Measurements from ENCODE around the gene SURF2.
A peak's percentile ranks its signal among the peaks of the same experiment; 100 is the strongest.
"Not testable (repeated sequence)": the region's sequence is repeated elsewhere in the genome, so short reads cannot be mapped to it uniquely, and the experiment has no call there.

SURF2 gene

GRCh38 chr9:133390713-133391112 is 34.4 kb downstream of the SURF2 start:
- H3K4me3 ChIP-seq (ENCODE audit: low read depth, low read length), result no peak overlapping the region
- in situ Hi-C loops (cut with HindIII; ENCODE audit: low sequenced_read_pairs), result no loop called here
- TF ChIP-seq CTCF (IDR thresholded peaks at IDR 0.05; ENCODE audit: low read depth, low read length, missing control alignments), result no peak
- DNase-seq (ENCODE audit: low read depth), result no peak

DNA sequence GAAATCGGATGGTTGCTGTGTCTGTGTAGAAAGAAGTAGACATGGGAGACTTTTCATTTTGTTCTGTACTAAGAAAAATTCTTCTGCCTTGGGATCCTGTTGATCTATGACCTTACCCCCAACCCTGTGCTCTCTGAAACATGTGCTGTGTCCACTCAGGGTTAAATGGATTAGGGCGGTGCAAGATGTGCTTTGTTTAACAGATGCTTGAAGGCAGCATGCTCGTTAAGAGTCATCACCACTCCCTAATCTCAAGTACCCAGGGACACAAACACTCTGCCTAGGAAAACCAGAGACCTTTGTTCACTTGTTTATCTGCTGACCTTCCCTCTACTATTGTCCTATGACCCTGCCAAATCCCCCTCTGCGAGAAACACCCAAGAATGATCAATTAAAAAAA is 35.1 kb downstream of the SURF2 start:
- DNase-seq (ENCODE audit: low read depth); in situ Hi-C loops (cut with HindIII; ENCODE audit: low sequenced_read_pairs); H3K4me3 ChIP-seq (ENCODE audit: low read depth, low read length): not testable (repeated sequence)

DNA sequence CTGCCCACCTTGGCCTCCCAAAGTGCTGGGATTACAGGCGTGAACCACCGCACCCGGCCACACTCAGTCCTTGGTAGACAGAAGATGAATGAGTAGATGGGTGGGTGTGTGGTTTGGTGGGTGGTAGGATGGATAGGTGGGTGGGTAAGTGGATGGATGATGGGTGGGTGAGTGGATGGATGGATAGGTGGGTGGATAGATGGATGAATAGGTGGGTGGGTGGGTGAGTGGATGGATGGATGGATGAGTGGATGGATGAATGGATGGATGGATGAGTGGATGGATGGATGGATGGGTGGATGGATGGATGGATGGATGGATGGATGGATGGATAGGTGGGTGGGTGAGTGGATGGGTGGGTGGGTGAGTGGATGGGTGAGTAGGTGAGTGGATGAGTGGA is 36.0 kb downstream of the SURF2 start:
- in situ Hi-C loops (cut with HindIII; ENCODE audit: low sequenced_read_pairs); DNase-seq (ENCODE audit: low read depth); H3K4me3 ChIP-seq (ENCODE audit: low read depth, low read length): not testable (repeated sequence)

GRCh38 chr9:133393399-133393798 is 37.0 kb downstream of the SURF2 start:
- TF ChIP-seq CTCF (IDR thresholded peaks at IDR 0.05; ENCODE audit: low read depth, low read length, missing control alignments), result no peak
- in situ Hi-C loops (cut with HindIII; ENCODE audit: low sequenced_read_pairs), result no loop called here
- no peak for DNase-seq (ENCODE audit: low read depth)
- no peak overlapping the region for H3K4me3 ChIP-seq (ENCODE audit: low read depth, low read length)

GRCh38 chr9:133394687-133395271 is 38.4 kb downstream of the SURF2 start:
- no peak overlapping the region for H3K4me3 ChIP-seq (ENCODE audit: low read depth, low read length)
- TF ChIP-seq CTCF (IDR thresholded peaks at IDR 0.05; ENCODE audit: low read depth, low read length, missing control alignments), result no peak
- no peak for DNase-seq (ENCODE audit: low read depth)
- in situ Hi-C loops (cut with HindIII; ENCODE audit: low sequenced_read_pairs), result no loop called here

DNA sequence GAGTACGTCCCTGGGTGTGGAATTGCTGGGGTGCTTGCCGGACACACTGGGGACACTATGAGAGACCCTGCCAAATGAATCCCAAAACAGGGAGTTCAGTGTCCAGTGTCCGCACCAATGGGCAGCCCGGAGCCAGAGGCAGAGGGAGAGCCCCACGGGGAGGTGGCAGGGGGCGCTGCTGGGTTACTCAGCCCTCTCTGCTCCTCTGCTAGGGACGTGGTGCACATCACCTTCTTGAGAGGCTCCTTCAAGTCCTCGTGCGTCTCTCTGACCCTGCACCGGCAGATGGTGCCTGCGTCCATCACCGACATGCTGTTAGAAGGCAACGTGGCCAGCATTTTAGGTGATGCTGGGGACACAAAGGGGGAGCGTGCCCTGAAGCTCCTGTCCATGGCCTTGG is 40.6 kb downstream of the SURF2 start:
- in situ Hi-C loops (cut with HindIII; ENCODE audit: low sequenced_read_pairs), result no loop called here
- TF ChIP-seq CTCF (IDR thresholded peaks at IDR 0.05; ENCODE audit: low read depth, low read length, missing control alignments), result peak; percentile 35
- DNase-seq (ENCODE audit: low read depth), result no peak
- no peak overlapping the region for H3K4me3 ChIP-seq (ENCODE audit: low read depth, low read length)

DNA sequence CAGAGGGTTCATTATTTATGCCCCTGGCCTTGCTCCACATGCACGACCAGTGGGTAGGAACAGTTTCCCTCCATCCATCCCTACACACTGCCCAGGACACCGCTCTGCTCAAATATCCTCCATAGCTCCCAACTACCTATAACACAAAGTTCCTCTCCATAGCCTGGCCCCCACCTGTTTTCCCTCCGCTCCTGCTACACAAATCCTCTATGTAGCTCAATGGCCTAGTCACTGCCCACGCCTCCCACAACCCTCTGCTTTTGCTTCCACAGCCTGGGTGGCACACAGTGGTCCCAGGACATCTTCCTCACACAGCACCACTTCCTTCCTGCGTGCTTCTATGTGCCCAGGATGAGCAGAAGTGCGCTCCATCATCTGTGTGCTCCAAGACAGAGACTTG is 41.0 kb downstream of the SURF2 start:
- TF ChIP-seq CTCF (IDR thresholded peaks at IDR 0.05; ENCODE audit: low read depth, low read length, missing control alignments), result no peak
- in situ Hi-C loops (cut with HindIII; ENCODE audit: low sequenced_read_pairs), result no loop called here

DNA sequence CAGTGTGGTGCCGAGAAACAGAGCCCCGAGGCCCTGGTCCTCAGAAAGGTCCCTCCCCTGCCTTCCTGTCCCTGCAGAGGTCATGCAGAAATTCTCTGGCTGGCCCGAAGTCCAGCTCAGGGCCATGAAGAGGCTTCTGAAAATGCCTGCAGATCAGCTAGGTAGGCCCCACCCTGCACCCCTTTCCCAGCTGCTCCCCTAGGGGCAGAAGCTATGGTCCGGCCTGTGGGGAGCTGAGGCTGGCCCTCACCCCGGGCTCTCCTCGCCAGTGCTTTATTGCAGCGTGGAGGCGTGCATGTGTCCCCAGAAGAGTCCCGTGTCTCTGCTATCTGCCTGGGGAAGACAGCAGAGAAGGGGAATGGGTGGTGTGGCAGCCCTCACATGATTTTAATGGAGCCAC is 41.5 kb downstream of the SURF2 start:
- DNase-seq (ENCODE audit: low read depth), result no peak
- TF ChIP-seq CTCF (IDR thresholded peaks at IDR 0.05; ENCODE audit: low read depth, low read length, missing control alignments), result no peak
- in situ Hi-C loops (cut with HindIII; ENCODE audit: low sequenced_read_pairs), result no loop called here
- no peak overlapping the region for H3K4me3 ChIP-seq (ENCODE audit: low read depth, low read length)

More for the DNA sequence above, 41.0 kb downstream of the SURF2 start:
- H3K4me3 ChIP-seq (ENCODE audit: low read depth, low read length), result no peak overlapping the region
- DNase-seq (ENCODE audit: low read depth), result no peak
